HG03175 (cell line): Measurements from ENCODE around the gene PIBF1.
A peak's percentile ranks its signal among the peaks of the same experiment; 100 is the strongest.
"Not testable (repeated sequence)": the region's sequence is repeated elsewhere in the genome, so short reads cannot be mapped to it uniquely, and the experiment has no call there.

Experiments
- ATAC-seq: cut with Tn5 transposase; IDR thresholded peaks from one replicate; pipeline ENCODE4 v1.9.1; 2021; ENCODE audit warnings: mild to moderate bottlenecking, moderate library complexity; ENCODE audit not compliant: unreplicated experiment

The PIBF1 gene, protein sequence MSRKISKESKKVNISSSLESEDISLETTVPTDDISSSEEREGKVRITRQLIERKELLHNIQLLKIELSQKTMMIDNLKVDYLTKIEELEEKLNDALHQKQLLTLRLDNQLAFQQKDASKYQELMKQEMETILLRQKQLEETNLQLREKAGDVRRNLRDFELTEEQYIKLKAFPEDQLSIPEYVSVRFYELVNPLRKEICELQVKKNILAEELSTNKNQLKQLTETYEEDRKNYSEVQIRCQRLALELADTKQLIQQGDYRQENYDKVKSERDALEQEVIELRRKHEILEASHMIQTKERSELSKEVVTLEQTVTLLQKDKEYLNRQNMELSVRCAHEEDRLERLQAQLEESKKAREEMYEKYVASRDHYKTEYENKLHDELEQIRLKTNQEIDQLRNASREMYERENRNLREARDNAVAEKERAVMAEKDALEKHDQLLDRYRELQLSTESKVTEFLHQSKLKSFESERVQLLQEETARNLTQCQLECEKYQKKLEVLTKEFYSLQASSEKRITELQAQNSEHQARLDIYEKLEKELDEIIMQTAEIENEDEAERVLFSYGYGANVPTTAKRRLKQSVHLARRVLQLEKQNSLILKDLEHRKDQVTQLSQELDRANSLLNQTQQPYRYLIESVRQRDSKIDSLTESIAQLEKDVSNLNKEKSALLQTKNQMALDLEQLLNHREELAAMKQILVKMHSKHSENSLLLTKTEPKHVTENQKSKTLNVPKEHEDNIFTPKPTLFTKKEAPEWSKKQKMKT

GRCh38 chr13:72781451-72782439 lies at the start of gene PIBF1, which contains the start of gene DIS3:
Gene PIBF1, plus strand, starts transcription at chr13:72782133. Its CDS starts 1,337 bp downstream, at chr13:72783470.
Gene DIS3, minus strand, starts transcription at chr13:72781900. Its CDS starts 68 bp downstream, at chr13:72781832.
- ATAC-seq, result peak; percentile 96

GRCh38 chr13:72737033-72737432 lies 44.9 kb upstream of the PIBF1 start:
- no peak for ATAC-seq

DNA sequence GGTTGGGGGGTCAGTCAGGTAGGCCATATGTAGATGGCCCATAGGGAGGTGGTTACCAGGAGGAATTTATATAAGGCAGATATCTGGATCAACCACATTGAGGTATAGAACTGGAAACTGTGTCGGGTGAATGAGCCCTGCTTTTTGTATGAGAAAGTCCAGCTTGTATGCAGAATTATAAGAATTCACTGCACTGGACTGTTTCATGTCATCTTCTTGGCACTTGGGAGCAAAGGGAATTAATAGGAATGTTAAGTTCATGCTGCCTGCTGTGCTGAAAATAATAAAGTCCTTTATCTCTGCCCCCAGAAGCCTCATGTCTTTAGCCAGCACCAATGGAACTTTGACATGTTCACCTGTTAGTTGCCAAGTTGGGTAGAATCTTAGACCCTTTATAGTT lies 41.9 kb upstream of the PIBF1 start:
- ATAC-seq, result no peak

DNA sequence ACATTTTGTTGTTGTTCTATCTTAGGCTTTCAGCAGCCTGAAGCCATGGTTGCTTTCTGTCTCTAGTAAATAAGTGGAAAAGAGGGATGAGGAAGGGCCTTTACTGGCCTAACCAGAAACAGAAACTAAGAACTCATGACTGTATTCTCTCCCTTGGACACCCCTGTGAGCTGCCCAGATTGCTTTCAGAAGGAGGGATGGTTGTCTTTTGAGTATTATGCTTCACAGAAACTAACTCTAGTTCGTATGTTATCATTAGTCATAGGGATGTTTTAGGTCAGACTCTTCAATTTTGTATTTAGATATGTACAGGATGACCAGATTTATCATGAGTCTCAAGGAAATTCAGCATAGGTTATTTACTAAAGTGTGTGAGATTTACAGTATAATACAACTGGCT lies 36.7 kb upstream of the PIBF1 start:
- no peak for ATAC-seq

- no peak for ATAC-seq
Measured at GRCh38 chr13:72751220-72751619, 30.7 kb upstream of the PIBF1 start.

DNA sequence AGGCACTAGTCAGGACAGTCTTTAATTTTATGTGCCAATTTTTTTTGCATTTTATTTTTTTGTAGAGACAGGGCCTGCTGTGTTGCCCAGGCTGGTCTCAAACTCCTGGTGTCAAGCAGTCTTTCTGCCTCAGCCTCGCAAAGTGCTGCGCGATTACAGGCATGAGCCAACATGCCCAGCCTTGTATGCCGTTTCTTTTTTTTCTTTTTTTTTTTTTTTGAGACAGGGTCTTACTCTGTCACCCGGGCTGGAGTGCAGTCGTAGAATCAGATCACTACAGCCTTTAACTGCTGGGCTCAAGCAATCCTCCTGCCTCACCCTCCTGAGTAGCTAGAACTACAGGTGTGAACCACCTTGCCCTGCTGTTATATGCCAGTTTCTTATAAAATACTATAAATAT lies 27.8 kb upstream of the PIBF1 start:
- no peak for ATAC-seq

- ATAC-seq, result no peak
Measured at GRCh38 chr13:72757792-72758535, 24.0 kb upstream of the PIBF1 start.

DNA sequence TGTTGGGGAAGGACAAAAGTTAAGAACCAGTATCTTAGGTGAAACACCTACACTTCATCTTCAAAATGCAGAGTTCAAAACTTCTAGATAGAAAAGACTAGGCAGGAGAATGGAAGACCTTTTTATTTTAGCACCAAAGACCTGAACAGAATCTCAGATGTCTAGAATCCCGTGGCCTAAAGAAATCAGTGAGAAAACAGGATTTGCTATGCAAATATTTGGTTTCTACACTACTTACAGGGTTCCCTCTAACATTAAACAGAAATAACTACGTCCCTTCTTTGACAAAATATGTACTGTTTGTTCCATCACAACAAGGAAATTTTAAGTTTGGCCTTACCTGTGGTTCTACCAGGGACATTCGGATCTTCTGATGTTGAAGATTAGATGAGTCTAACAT lies 21.7 kb upstream of the PIBF1 start:
- no peak for ATAC-seq

DNA sequence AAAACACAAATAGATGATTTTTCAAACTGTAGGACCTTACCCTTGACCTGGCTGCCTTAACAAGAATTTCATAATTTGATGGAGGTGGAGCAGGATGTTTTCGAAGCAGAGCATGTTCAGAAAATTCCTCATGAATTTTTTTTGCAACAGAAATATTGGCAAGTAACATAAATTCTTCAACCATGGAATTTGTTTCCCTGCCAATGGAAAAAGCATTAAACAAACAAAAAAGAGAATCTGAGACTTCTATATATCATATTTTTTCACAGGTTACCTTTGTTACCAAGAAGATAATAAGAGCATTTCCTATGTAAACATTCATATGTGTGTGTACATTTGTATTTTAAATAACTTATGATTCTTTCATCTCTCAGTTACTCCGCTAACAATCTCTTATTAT lies 18.5 kb upstream of the PIBF1 start:
- ATAC-seq, result no peak

GRCh38 chr13:72774019-72774418 lies 7.9 kb upstream of the PIBF1 start:
- no peak for ATAC-seq

DNA sequence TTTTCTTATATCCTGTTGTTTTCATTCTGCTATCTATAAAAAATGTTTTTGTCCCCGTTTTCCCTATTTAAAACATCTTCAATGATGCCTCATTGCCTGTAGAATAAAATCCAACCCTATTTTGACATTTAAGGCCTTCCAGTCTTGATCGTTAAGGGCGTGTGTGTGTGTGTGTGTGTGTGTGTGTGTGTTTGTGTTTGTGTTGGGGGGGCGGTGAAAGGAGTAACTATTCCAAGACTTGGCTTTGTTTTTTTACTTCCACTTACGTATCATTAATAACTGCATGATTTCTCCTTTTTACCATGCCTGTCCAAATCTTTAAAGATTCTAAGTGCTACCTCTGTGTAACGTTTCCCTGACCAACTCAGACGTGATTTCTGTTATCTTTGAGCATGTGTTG lies 784 bp downstream of the PIBF1 start:
- ATAC-seq, result no peak

- ATAC-seq, result not testable (repeated sequence)
Measured at GRCh38 chr13:72784679-72785078, 2.7 kb downstream of the PIBF1 start.

GRCh38 chr13:72788831-72789230 lies 6.9 kb downstream of the PIBF1 start:
- ATAC-seq, result no peak

DNA sequence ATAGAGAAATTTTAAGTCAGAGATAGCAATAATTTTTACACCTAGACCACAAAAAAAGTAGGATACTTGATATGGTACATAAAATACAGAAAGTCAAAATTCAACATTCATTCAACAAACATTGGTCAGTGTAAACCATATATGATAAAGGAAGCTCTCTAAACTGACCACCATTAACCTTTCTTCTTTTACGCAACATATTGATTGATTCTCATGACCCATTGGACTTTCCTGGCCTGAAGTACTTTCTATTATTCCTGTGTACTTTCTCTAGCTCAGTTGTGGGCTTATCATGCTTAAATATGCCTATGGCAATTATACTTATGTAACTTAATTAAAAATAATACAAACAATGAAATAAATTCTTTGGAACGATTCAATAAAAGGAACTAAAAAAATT lies 10.7 kb downstream of the PIBF1 start:
- no peak for ATAC-seq

DNA sequence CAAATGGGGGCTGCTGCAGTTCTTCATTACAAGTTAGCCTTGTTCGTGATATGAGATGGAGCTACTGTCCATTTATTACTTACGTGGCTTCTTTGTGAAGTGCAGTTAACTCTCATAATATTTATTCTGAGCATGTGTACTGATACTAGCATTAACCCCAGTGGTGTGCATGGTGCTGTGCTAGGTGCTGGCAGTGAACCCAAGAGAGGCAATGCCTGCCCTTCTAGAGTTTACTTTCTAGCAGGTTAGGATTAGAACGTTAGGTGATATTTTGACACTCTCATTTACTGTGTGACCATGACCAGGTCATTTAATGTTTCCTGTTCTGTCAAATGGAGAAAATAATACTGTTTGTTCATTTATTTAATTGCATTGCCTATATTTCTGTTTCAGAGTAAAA lies 16.9 kb downstream of the PIBF1 start:
- ATAC-seq, result no peak

GRCh38 chr13:72804301-72804700 lies 22.4 kb downstream of the PIBF1 start:
- no peak for ATAC-seq

DNA sequence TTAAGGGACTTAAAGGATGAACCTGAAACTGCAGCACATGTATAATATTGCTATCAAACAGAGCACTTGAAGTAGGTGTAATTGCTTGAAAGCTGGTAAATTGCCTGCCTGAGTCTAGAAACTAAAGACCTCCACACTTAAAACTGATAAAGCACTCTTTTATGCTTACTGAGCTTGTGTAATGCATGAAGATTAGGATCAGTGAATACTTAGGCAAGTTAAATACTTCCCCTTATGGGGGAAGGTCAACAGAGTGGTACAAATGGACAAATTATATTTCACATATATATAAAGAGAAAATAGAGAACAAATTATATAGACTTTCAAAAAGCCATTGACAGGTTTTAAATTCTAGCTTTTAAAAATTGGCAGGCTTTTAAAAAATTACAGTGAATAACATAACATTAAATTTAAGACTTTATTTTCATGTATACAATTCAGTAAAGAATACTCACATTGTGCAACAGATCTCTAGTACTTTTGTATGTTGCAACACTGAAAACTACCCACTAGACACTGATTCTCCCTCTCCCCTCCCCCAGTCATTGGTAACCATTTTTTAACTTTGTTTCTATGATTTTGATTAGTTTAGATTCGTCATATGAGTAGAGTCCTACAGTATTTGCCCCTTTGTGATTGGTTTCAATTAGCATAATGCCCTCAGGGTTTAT lies 23.9 kb downstream of the PIBF1 start:
- ATAC-seq, result no peak

- not testable (repeated sequence) for ATAC-seq
Measured at GRCh38 chr13:72806514-72806913, 24.6 kb downstream of the PIBF1 start.

DNA sequence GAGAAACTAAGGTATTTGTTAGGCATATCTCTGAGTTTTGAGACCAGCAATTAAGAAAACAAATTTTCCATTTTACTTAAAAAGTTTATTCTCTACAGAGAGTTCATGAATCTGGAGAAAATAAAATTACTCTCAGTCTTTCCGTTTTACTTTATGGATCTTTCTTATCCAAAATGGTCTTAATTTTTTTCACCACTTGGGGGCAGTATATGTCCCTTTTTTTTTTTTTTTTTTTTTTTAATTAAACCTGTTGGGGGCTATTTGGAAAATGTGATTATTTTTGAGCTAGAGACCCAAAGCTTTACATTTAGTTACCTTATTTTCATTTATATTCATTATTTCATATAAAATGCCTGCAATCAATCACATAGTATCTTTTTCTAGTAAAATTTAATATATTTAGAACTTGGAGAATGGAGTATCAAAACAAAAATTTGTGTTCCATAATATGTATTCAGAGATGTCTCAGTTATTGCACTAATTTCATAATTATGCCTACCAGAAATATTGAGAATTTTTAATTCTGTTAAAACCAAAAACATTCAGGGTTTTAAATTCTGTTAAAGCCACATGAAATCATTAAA lies 27.1 kb downstream of the PIBF1 start:
- no peak for ATAC-seq
